ENCODE measurements around the gene SH3PXD2B.

GRCh38 chr5:172493906-172494305 is 39.6 kb upstream of the SH3PXD2B start:
- no peak for TF ChIP-seq EP300 (IDR thresholded peaks at IDR 0.05; ENCODE audit: borderline replicate concordance)
- TF ChIP-seq RAD21 (IDR thresholded peaks at IDR 0.05; ENCODE audit: low read depth): no peak
- no peak for TF ChIP-seq MAX (IDR thresholded peaks at IDR 0.05)
- no peak for TF ChIP-seq TCF12 (IDR thresholded peaks at IDR 0.05; ENCODE audit: low read depth)
- TF ChIP-seq EGR1 (IDR thresholded peaks at IDR 0.05): no peak
- TF ChIP-seq TAF1 (IDR thresholded peaks at IDR 0.05; ENCODE audit: low read depth): no peak
- no peak for TF ChIP-seq REST (IDR thresholded peaks at IDR 0.05; ENCODE audit: low read depth)
- no peak for TF ChIP-seq NFIC (IDR thresholded peaks at IDR 0.05)
